GM23338 (cell line): ENCODE results near the gene TIAM1. TPM values are rescaled to one million over a fixed set of nuclear protein-coding genes. Genes with fewer than 3 reads are reported as not detected.

Experiments
- ATAC-seq: fragments of 200-7000 bp; cut with Tn5 transposase; 3 replicates; pipeline ENCODE4 v1.9.1; 2020
- DNase-seq: peaks from one replicate; pipeline ENCODE4 v3.0.0-alpha.2; 2015; ENCODE audit warnings: low spot score
- H2AFZ ChIP-seq: fragments of 200-600 bp; sonication (generic); 2 replicates; pipeline ENCODE4 v1.8.0; 2016; ENCODE audit warnings: antibody characterized with exemption, mild to moderate bottlenecking, moderate library complexity
- H3F3A ChIP-seq: fragments of 200-600 bp; sonication (generic); replicated peaks from 2 replicates; pipeline ENCODE4 v1.8.0; 2017; ENCODE audit warnings: antibody characterized with exemption, mixed run types, low read depth
- H3K27ac ChIP-seq: fragments of 200-600 bp; sonication (generic); 2 replicates; pipeline ENCODE4 v1.6.1; 2016; ENCODE audit warnings: low read depth
- H3K27me3 ChIP-seq: fragments of 200-600 bp; sonication (generic); 2 replicates; pipeline ENCODE4 v1.8.0; 2016; ENCODE audit warnings: mild to moderate bottlenecking, mixed run types, moderate library complexity; ENCODE audit not compliant: insufficient read depth
- H3K36me3 ChIP-seq: fragments of 200-600 bp; sonication (generic); 2 replicates; pipeline ENCODE4 v1.8.0; 2016; ENCODE audit warnings: mild to moderate bottlenecking; ENCODE audit not compliant: insufficient read depth
- H3K4me1 ChIP-seq: fragments of 200-600 bp; sonication (generic); 2 replicates; pipeline ENCODE4 v1.8.0; 2016; ENCODE audit warnings: mild to moderate bottlenecking, moderate library complexity; ENCODE audit not compliant: insufficient read depth
- H3K4me2 ChIP-seq: fragments of 200-600 bp; sonication (generic); 2 replicates; pipeline ENCODE4 v1.7.1; 2017; ENCODE audit warnings: mixed run types
- H3K4me3 ChIP-seq: fragments of 200-600 bp; sonication (generic); 2 replicates; pipeline ENCODE4 v1.6.1; 2016; ENCODE audit warnings: mixed run types
- H3K79me2 ChIP-seq: fragments of 200-600 bp; sonication (generic); replicated peaks from 2 replicates; pipeline ENCODE4 v1.8.0; 2017; ENCODE audit warnings: mild to moderate bottlenecking; ENCODE audit not compliant: insufficient read depth
- H3K9me2 ChIP-seq: fragments of 200-600 bp; sonication (generic); 2 replicates; pipeline ENCODE4 v1.8.0; 2017; ENCODE audit not compliant: insufficient read depth
- H4K20me1 ChIP-seq: fragments of 200-600 bp; sonication (generic); replicated peaks from 2 replicates; pipeline ENCODE4 v1.8.0; 2017; ENCODE audit warnings: mild to moderate bottlenecking; ENCODE audit not compliant: insufficient read depth
- H3K27ac Mint-ChIP-seq: 2 replicates; pipeline ENCODE4 v1.8.0; 2020; ENCODE audit warnings: inconsistent platforms, mild to moderate bottlenecking, moderate library complexity, mixed read lengths
- H3K27me3 Mint-ChIP-seq: 3 replicates; pipeline ENCODE4 v1.8.0; 2022; ENCODE audit warnings: low read depth, mild to moderate bottlenecking, moderate library complexity, mixed read lengths, inconsistent platforms; ENCODE audit not compliant: insufficient read depth, poor library complexity
- H3K36me3 Mint-ChIP-seq: 3 replicates; pipeline ENCODE4 v1.8.0; 2021; ENCODE audit warnings: low read depth, mild to moderate bottlenecking, inconsistent platforms, moderate library complexity, mixed read lengths
- H3K4me1 Mint-ChIP-seq: 3 replicates; pipeline ENCODE4 v1.8.0; 2020; ENCODE audit warnings: mild to moderate bottlenecking, inconsistent platforms, mixed read lengths
- H3K4me3 Mint-ChIP-seq: 3 replicates; pipeline ENCODE4 v1.8.0; 2021; ENCODE audit warnings: moderate library complexity, mild to moderate bottlenecking, inconsistent platforms, mixed read lengths
- H3K9me3 Mint-ChIP-seq: 3 replicates; pipeline ENCODE4 v1.8.0; 2020; ENCODE audit warnings: moderate library complexity, mild to moderate bottlenecking, inconsistent platforms, mixed read lengths
- CREB1 ChIP-seq: fragments of 250-450 bp; sonication (Bioruptor Pico); IDR thresholded peaks from 2 replicates; pipeline ENCODE4 v1.5.0; 2020; ENCODE audit warnings: low read depth, mild to moderate bottlenecking, moderate library complexity
- EZH2 ChIP-seq: fragments of 200-600 bp; sonication (generic); IDR thresholded peaks from one replicate; pipeline ENCODE4 v1.8.0; 2017; ENCODE audit warnings: antibody characterized with exemption, mild to moderate bottlenecking, low read depth; ENCODE audit not compliant: unreplicated experiment
- EZH2phosphoT487 ChIP-seq: fragments of 200-600 bp; sonication (generic); IDR thresholded peaks from one replicate; pipeline ENCODE4 v1.8.1; 2018; ENCODE audit warnings: antibody characterized with exemption; ENCODE audit not compliant: unreplicated experiment
- JUNB ChIP-seq: IDR thresholded peaks from one replicate; pipeline ENCODE4 v1.6.1; 2016; ENCODE audit warnings: antibody characterized with exemption; ENCODE audit not compliant: unreplicated experiment
- NANOG ChIP-seq: IDR thresholded peaks from 2 replicates; pipeline ENCODE4 v1.6.1; 2016; ENCODE audit warnings: antibody characterized with exemption, borderline replicate concordance
- POLR2AphosphoS5 ChIP-seq: IDR thresholded peaks from 2 replicates; pipeline ENCODE4 v1.6.1; 2016; ENCODE audit warnings: antibody characterized with exemption, low read depth
- REST ChIP-seq: IDR thresholded peaks from one replicate; pipeline ENCODE4 v1.6.1; 2018; ENCODE audit warnings: antibody characterized with exemption; ENCODE audit not compliant: unreplicated experiment
- STAT1 ChIP-seq: IDR thresholded peaks from one replicate; pipeline ENCODE4 v1.6.1; 2016; ENCODE audit warnings: antibody characterized with exemption; ENCODE audit not compliant: unreplicated experiment
- ZNF114 ChIP-seq: fragments of 250-450 bp; sonication (Bioruptor Pico); IDR thresholded peaks from 2 replicates; pipeline ENCODE4 v1.5.0; 2020; ENCODE audit warnings: mild to moderate bottlenecking, moderate library complexity
- ZNF331 ChIP-seq: fragments of 250-450 bp; sonication (Bioruptor Pico); IDR thresholded peaks from 2 replicates; pipeline ENCODE4 v1.5.0; 2020; ENCODE audit warnings: low read depth, mild to moderate bottlenecking, moderate library complexity
- ZNF462 ChIP-seq: fragments of 250-450 bp; sonication (Bioruptor Pico); IDR thresholded peaks from 2 replicates; pipeline ENCODE4 v1.5.0; 2020; ENCODE audit warnings: mild to moderate bottlenecking, moderate library complexity
- polyA plus RNA-seq: library from polyadenylated mRNA; unstranded; fragments of >200 nt; fragmentation: Nextera tagmentation; extraction: Ambion mirVana; gene quantifications from 2 replicates; pipeline ENCODE4 v1.2.1, GENCODE V29; 2016
- total RNA-seq: library from RNA; depleted of rRNA; stranded (reverse); fragments of >200 nt; shearing (Covaris generic); gene quantifications from 2 replicates; pipeline ENCODE4 v1.2.3, GENCODE V29; 2014
- TF ChIP-seq, protein P1 (sequence below): IDR thresholded peaks from 2 replicates; pipeline ENCODE4 v1.6.1; 2016; ENCODE audit warnings: antibody characterized with exemption
- TF ChIP-seq, protein P2 (sequence below), 2 experiments: fragments of 200-600 bp in 1 of 2; sonication (generic) in 1 of 2; conservative IDR thresholded peaks; 2 replicates each; pipeline versions ENCODE4 v1.5.1 to v1.6.1; 2016 to 2017; ENCODE audit warnings: antibody characterized with exemption in 2 of 2, low read depth in 2 of 2, mild to moderate bottlenecking in 2 of 2, moderate library complexity in 1 of 2

The TIAM1 gene
- total and polyA plus RNA-seq, 2 experiments from 2014 or later, result 18.5 to 20.0 TPM

- Histone ChIP-seq H2AFZ (no peak overlapping the region), H3K27me3 (no peaks in the 10 kb centered on the region), H3K9me2 (no peaks in the 10 kb centered on the region), H3K4me3 (no peak overlapping the region), H3K4me1 (peaks cover 12% of the 10 kb centered on the region; the same call in 1 of the 2 replicates), H3K36me3 (no peaks in the 10 kb centered on the region; the same call in 1 of the 2 replicates), H3K27ac (no peak overlapping the region), H3F3A (no peaks in the 10 kb centered on the region), H3K4me2 (peak overlapping the region; percentile 4; the same call in 1 of the 2 replicates), H4K20me1 (no peaks in the 10 kb centered on the region), H3K79me2 (no peaks in the 10 kb centered on the region)
- Mint-ChIP-seq H3K27me3 (no peaks in the 10 kb centered on the region), H3K4me3 (no peak overlapping the region), H3K27ac (peak overlapping the region; percentile 57; the same call in 1 of the 2 replicates), H3K36me3 (peaks cover 8% of the 10 kb centered on the region; the same call in 2 of the 3 replicates), H3K4me1 (peaks cover 18% of the 10 kb centered on the region), H3K9me3 (no peaks in the 10 kb centered on the region)
- ATAC-seq, result no peak
- TF ChIP-seq ZNF114 (no peak), CREB1 (CRISPR knock-in tag) (no peak), POLR2AphosphoS5 (no peak), ZNF331 (CRISPR knock-in tag) (no peak), EZH2 (no peak), EZH2phosphoT487 (no peak), REST (no peak), ZNF462 (CRISPR knock-in tag) (no peak), STAT1 (no peak), NANOG (no peak), JUNB (no peak)
- TF ChIP-seq, protein P1, sequence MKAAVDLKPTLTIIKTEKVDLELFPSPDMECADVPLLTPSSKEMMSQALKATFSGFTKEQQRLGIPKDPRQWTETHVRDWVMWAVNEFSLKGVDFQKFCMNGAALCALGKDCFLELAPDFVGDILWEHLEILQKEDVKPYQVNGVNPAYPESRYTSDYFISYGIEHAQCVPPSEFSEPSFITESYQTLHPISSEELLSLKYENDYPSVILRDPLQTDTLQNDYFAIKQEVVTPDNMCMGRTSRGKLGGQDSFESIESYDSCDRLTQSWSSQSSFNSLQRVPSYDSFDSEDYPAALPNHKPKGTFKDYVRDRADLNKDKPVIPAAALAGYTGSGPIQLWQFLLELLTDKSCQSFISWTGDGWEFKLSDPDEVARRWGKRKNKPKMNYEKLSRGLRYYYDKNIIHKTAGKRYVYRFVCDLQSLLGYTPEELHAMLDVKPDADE, result no peak
- TF ChIP-seq, protein P2, sequence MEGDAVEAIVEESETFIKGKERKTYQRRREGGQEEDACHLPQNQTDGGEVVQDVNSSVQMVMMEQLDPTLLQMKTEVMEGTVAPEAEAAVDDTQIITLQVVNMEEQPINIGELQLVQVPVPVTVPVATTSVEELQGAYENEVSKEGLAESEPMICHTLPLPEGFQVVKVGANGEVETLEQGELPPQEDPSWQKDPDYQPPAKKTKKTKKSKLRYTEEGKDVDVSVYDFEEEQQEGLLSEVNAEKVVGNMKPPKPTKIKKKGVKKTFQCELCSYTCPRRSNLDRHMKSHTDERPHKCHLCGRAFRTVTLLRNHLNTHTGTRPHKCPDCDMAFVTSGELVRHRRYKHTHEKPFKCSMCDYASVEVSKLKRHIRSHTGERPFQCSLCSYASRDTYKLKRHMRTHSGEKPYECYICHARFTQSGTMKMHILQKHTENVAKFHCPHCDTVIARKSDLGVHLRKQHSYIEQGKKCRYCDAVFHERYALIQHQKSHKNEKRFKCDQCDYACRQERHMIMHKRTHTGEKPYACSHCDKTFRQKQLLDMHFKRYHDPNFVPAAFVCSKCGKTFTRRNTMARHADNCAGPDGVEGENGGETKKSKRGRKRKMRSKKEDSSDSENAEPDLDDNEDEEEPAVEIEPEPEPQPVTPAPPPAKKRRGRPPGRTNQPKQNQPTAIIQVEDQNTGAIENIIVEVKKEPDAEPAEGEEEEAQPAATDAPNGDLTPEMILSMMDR (conservative IDR thresholded peaks at IDR 0.05; ENCODE audit: low read depth in 2 of 2), result no peak
- DNase-seq, result peak; percentile 19
These were observed 157.1 kb downstream of the TIAM1 start for GRCh38 chr21:31186916-31187315.
